GM18861 (cell line): Measurements from ENCODE around the gene CNTD1.
"Not testable (repeated sequence)": the region's sequence is repeated elsewhere in the genome, so short reads cannot be mapped to it uniquely, and the experiment has no call there.

Experiments used
- ATAC-seq: cut with Tn5 transposase; IDR thresholded peaks from one replicate; pipeline ENCODE4 v1.9.1; 2021; ENCODE audit not compliant: unreplicated experiment

The CNTD1 gene, protein sequence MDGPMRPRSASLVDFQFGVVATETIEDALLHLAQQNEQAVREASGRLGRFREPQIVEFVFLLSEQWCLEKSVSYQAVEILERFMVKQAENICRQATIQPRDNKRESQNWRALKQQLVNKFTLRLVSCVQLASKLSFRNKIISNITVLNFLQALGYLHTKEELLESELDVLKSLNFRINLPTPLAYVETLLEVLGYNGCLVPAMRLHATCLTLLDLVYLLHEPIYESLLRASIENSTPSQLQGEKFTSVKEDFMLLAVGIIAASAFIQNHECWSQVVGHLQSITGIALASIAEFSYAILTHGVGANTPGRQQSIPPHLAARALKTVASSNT

DNA sequence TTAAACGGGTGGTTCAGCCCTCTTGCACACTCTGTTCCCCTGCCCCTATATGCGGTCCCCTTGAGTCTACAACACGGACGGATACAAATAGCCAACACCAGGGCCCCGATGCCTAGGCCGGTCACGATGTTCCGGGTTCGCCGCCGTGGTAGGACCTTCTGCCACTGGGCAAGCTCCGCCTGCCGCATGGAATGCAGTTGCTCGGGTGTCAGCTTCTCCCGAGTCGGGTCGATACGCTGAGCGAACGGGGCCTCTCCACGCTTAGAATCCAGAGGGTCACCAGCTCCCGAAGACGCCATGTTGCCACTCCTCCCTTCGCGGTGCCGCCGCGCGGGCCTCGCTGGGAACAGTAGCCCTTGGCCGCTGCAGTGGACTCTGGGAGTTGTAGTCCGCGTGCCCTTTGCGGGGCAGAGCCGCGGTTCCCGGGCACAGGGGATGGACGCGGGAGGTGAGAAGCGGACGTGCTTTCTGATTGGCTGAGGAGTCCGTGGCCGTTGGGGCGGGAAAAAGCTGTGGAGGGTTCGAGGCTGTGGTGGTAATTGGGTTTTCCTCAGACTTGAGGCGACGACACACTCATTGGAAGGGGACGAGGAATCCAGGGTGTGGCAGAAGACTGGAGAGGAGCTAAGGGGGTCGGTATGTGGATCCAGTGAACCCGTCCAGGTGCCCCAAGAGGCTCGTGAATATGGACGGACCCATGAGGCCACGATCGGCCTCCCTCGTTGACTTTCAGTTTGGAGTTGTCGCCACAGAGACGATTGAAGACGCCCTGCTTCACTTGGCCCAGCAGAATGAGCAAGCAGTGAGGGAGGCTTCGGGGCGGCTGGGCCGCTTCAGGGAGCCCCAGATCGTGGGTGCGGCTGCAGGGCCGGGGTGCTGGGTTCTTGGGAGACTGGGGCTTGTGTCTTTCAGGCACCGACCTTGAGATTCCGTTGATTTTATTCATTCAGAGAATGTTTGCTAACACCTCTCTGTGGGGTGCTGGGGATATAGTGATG lies at the start of gene CNTD1, which contains the start of gene COA3:
Gene CNTD1, plus strand, starts transcription at position 479 of the 998 bp plus-strand sequence. Its CDS starts 207 bp downstream, at position 686.
Gene COA3, minus strand, starts transcription at position 322 of the 998 bp plus-strand sequence. Its CDS starts 23 bp downstream, at position 299.
- ATAC-seq, result peak; percentile 70

DNA sequence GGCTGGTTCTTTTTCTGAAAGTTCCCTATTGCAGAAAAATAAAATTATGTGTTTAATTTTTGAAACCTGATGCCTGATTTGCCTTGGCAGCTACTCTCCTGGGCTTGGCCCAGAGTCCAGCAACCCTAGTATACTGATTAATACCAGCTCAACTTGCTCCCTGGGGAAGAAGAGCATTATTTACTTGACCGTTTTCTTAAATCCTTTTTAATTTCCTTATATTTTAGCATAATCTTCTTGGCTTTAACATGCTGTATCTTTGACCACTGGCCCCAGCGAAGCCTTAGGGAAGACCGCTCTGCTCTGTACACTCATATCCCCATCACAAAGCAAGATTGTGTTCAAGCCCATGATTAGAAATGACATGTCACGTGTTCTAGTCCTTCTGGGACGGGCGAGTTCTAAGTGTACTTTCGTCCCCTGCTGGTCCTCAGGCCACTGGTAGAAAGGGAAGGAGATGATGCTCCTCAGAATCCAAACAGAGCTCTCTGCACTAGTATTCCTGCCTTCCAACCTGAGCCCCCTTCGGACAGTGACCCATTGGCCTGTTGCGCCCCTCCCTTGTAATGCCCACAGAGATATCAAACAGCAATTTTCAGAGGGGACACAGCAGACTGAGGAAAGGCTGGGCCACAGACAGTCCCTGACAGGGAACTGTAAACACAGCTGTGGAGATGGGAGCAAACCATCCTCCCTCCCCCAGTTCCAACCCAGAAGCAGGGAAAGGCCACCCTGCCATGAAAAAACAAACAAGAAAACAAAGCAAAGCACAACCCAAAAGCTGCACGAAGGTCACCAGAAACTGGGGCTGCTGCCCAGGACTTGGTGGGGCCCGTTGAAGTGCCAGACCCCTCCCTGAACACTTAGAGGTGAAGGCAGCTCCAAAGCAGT lies 49.5 kb upstream of the CNTD1 start:
- no peak for ATAC-seq

DNA sequence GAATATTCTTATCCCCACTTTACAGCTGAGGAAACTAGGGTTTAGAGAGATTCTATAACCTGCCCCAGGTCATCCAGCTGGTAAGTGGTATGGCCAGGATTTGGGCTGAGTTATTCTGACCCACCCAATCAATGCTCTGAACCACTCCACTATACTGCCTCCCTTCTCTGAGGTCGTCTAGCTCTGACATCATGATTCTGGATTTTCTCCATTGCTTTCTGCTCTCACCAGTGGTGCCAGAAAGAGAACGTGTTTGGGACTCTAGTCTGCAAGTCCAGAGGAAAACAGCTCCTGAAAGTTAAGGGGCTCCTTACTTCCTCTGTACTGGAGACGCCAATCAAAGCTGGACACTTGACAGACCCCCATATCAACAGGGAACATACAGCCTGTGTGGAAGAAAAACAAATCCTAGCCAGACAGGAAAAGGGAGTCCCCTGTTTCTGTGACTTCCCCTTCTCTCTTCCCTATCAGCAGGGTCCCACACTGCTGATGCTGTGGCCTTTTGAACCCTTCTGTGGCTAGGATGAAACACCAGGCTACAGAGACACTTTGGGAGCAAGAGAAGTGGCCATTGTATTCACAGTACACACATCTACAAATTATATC lies 47.8 kb upstream of the CNTD1 start:
- no peak for ATAC-seq

DNA sequence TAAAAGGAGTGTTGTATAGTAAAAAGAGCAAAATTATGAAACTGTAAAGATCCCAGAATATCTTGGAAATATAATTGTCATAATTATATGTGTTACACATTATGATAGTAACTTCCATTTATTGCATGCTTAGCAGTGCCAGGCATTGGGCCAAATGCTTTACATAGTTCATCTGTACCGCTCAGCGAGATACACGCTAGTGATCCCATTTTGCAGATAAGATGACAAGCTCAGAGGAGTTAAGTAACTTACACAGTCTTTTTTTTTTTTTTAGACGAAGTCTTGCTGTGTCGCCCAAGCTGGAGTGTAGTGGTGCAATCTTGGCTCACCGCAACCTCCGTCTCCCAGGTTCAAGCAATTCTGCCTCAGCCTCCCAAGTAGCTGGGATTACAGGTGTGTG lies 47.0 kb upstream of the CNTD1 start:
- no peak for ATAC-seq

DNA sequence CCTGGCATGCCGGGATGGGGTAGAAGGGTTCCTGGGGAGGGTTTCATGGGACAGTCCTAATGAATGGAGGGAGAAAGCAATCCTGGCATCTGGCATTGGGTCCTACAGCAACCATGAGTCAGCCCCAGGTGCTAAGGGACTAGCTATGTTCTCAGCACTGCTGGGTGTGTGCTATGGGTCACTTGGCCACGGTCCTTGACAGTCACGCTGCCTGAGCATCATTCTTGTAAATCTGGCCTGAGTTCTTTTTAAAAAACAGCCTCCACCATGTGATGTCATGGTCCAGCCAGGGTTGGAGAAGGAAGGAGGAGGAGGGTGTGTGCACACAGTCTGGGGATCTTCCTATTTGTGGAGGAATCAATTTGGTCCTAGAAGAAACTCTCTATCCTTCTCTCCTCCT lies 43.9 kb upstream of the CNTD1 start:
- no peak for ATAC-seq

DNA sequence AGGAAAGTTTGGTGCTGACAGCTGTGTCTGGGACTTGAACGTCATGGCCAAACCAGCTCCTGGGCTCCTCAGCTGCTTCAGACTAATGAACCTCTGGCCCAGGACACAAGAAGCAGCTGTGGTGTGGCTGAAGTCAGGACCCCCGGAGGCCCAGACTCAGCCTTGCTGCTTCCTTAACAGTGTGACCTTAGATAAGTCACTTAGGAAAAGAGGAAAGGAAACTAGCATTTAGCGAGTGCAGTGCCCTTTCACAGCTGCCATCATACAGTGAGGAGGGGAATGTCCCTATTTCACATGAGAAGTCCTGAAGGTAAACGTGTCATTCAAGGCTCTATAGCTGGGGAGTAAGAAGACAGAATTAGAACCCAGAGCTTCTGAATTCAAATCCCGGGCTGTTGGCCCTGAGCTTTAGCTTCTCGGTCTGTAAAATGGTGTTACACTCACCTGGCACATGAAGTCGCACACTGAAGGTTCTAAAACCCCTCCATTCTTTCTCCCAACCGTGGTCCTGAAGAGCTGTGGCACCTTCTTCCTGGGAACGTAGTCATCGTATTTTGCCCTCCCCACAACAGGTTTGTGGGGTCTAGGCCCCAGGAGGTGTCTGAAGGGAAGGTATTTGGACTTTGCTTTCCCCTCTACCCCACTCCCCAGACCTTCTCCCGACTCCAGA lies 38.5 kb upstream of the CNTD1 start:
- ATAC-seq, result no peak

DNA sequence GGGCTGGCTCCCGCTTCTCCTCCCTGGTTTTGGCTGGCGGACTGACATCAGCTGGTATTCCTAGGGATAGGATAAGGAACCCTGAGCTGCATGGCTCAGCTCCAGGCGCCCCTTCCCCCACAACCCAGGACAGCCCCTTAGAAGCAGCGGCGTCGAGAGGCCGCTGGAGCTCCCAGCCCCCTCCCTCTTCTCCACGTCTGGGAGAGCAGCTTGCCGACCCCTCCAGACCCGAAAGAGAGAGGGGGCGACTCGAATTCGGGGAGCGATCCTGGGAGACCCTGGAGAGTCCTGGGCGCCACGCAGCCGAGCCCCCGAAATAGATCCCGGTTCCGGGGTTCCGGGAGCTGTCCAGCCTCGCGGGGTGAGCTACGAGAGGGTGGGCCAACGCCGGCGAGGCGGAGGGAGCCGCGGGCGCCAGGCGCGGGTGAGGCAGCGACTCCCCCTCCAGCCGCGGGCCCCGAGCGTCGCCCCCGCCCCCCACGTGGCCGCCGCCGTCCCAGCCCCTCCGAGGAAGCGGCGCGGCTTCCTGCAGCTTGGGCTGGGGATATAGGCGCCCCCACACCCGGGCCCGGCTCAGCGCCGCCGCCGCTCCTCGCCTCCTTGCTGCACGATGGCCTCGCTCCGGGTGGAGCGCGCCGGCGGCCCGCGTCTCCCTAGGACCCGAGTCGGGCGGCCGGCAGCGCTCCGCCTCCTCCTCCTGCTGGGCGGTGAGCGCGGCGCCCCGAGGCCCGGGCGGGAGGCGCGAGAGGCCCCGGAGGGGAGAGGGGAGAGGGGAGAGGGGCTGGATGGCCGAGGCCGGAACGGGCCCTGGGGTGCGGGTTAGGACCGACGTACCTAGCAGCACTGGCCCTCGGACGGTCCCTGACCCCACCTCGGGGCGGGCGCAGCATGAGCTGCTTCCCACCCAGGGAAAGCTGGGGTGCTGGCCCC lies 37.7 kb upstream of the CNTD1 start, which contains the start of gene RAMP2:
Gene RAMP2, plus strand, starts transcription at position 576 of the 930 bp plus-strand sequence. Its CDS starts 35 bp downstream, at position 611.
- ATAC-seq, result no peak

DNA sequence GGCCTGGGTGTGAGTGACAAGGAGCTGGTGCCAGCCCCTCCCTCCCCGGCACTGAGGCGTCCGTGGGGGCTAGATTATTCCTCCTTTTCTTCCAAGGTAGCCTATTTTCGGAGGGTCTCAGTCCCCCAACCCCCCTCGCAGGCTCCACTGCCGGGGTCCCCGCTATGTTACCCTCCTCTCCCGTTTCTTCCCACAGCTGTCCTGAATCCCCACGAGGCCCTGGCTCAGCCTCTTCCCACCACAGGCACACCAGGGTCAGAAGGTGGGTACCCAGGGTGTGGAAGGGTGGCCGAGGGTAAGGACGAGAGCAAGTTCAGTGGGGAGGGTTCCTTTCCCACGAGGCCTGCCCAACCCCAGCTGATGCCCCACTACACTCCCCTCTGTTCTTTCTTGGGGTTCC lies 37.0 kb upstream of the CNTD1 start:
- no peak for ATAC-seq

DNA sequence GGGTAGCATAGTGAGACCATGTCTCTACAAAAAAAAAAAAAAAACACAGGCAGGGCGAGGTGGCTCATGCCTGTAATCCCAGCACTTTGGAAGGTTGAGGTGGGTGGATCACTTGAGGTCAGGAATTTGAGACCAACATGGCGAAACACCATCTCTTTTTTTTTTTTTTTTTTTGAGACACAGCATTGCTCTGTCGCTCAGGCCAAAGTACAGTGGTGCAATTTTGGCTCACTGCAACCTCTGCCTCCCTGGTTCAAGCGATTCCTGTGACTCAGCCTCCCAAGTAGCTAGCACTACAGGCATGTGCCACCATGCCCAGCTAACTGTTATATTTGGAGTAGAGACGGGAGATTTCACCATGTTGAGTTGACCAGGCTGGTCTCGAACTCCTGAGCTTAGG lies 32.5 kb upstream of the CNTD1 start:
- no peak for ATAC-seq

DNA sequence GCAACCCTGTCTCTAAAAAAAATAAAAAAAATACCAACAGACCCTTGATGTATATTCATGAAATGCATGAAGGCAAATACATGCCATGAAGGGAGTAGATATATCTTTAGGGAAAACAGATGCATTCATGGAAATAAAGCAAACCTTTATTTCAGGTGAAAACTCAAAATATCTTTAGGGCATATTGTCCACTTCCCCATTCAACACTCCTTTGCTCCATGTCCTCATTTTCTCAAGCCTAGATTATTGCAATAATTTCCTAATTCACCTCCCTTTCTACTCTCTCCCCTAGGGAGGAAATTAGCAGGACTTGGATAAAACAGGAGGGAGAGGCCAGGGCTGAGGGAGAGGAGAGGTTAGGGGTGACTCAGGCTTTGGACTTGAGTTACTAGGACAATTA lies 31.1 kb upstream of the CNTD1 start:
- ATAC-seq, result no peak

DNA sequence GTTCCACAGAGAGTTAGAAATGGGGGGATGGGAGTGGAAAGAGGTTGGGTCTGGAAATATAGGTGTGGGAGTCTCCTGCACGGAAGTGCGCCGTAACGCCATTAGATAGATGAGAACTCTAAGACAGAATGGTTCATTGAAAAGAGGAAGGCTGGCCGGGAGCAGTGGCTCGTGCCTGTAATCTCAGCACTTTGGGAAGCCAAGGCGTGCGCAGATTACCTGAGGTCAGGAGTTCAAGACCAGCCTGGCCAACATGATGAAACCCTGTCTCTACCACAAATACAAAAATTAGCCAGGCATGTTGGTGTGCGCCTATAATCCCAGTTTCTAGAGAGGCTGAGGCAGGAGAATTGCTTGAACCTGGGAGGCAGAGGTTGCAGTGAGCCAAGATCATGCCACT lies 30.7 kb upstream of the CNTD1 start:
- not testable (repeated sequence) for ATAC-seq

DNA sequence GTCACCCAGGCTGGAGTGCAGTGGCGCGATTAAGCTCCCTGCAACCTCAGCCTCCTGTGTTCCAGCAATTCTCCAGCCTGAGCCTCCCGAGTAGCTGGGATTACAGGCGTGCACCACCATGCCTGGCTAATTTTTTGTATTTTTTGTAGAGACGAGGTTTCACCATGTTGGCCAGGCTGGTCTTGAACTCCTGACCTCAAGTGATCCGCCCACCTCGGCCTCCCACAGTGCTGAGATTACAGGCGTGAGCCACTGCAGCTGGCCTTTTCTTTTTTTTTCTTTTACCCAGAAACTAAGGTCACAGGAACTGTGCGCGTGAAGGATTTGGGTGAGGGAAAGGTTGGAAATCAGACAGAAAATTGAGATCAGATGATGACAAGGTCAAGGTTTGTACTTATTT lies 28.7 kb upstream of the CNTD1 start:
- ATAC-seq, result not testable (repeated sequence)

DNA sequence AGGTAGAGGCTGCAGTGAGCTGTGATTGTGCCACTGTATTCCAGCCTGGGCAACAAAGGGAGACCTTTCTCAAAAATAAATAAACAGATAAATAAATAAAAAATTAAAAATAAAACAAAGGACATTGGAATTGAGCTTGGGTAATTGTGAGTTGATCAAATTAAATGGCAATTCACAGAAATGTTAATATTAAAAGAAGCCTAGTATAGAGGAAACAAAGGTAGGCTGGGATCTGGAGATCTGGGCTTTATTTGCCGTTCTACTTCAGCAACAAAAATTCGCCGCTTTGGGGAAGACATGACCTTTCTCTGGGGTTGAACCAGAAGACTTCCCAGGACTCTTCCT lies 25.7 kb upstream of the CNTD1 start:
- no peak for ATAC-seq

DNA sequence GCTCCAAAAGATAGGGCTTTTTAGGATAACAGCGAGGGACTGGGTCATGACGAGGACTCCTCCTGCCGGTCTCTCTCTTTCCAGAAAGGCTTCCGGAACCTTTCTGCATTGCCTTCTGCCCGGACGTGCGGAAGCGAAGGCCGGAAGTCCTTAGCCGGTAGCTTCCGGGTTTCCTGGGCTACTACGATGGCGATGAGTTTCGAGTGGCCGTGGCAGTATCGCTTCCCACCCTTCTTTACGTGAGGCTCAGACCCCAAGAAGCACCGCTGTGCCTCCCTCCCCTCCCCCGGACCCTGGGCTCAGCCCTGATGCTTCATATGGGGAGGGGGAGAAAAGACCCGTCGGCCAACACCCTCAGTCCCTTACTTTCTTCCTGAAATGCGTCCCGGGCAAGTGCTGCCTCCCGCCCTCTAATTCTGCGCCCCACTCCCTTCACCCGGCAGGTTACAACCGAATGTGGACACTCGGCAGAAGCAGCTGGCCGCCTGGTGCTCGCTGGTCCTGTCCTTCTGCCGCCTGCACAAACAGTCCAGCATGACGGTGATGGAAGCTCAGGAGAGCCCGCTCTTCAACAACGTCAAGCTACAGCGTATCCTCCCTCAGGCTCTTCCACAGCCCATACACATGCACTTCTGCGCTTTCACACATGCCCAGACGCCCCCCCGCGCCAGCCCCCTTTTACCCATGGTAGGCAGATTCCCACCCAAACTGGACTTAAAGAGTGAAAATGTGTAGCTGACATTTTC lies 25.2 kb upstream of the CNTD1 start, which contains the start of gene VPS25:
Gene VPS25, plus strand, starts transcription at position 160 of the 746 bp plus-strand sequence. Its CDS starts 27 bp downstream, at position 187.
- ATAC-seq, result peak; percentile 59

DNA sequence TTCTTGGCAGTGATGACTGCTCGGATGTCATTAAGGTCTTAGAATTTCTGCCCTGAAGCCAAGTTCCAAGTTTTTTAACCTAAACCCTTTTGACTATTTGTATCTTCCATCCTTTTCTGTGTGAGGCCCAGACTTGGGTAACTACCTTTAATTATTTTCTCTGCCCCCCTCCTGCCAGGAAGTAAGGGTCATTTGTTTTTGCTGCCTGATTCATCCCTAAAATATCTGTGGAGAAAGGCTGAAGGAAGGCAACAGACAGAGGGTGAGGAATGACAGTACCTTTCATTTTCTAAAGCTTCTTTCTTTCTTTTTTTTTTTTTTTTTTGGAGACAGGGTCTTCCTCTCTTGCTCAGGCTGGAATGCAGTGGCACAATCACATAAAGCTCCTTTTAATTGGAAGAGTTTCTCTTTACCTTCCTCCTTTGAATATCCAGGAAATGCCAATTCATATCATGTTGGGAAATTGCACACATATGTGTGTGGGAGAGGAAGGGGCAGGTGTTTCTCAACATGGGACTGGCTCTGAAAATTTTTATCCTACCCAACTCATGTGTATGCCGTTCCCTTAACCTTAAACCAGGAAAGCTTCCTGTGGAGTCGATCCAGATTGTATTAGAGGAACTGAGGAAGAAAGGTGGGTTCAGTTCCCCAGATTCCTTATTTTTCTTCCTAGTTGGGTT lies 24.5 kb upstream of the CNTD1 start:
- ATAC-seq, result no peak

DNA sequence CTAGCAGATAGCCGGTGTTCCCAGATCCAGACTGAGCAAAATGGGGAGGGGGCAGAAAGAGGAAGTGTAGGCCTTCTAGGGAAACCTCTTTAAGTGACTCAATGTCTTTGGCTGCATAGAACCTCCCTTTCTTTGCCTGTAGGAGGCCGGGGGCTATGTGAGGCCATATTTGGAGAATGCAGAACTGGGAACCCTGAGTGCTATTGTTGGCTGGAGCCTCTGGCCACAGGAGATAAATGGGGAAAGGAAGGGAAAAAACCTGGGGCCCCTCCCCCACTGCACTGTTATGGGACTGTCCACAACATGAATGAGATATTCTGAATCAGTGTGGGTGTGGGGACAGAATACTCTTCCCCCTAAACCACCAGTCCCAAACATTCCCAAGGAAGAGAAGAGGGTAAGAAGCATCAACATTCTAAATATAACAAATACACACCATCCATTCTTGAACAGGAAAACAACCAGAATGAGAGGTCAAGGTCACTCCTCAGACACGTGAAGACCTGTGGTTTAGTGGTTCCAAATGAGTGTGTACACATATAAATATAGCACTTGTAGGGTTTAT lies 23.0 kb upstream of the CNTD1 start:
- ATAC-seq, result no peak

DNA sequence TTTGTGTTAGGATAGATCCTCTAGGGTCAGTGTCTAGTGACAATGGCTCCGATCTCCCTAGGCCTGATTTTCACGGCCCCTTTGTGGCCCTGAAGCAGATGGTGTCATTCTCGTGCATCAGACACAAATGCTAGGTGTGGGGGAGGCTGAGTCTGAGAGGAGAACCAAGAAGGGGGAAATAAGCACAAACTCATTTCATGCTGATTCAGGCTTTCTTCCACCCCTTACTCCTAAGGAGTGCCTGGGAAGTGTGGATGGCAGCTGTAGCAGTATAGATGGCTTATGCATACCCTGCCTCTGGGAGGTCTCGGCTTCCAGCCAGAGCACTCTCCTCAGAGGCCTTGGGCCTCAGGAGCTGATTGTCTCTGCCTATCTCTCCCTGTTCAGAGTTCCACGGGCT lies 20.1 kb upstream of the CNTD1 start:
- ATAC-seq, result no peak
